Heart left ventricle (tissue), 16 donors: ENCODE results near the gene CER1. TPM values are rescaled to one million over a fixed set of nuclear protein-coding genes. Genes with fewer than 3 reads are reported as not detected.

Source experiments
- ATAC-seq, 4 donors: fragments of 200-7000 bp; cut with Tn5 transposase; one replicate each; pipeline ENCODE4 v1.9.1; 2020 to 2022; ENCODE audit warnings: moderate library complexity in 4 of 4, mild to moderate bottlenecking in 3 of 4, moderate number of reproducible peaks in 1 of 4
- DNase-seq, 5 donors: peaks; one replicate each; pipeline ENCODE4 v3.0.0-alpha.2; 2020
- H3K27ac ChIP-seq, 12 donors: fragments of 200-600 bp; sonication (generic) in 4 of 12; one replicate each; pipeline versions ENCODE4 v1.5.0 to v1.8.0; 2016 to 2022; ENCODE audit warnings: mild to moderate bottlenecking in 2 of 12
- H3K27me3 ChIP-seq, 9 donors: fragments of 200-600 bp; sonication (generic) in 2 of 9; one replicate each; pipeline versions ENCODE4 v1.5.1 to v1.8.0; 2016 to 2022; ENCODE audit warnings: mild to moderate bottlenecking in 3 of 9
- H3K36me3 ChIP-seq, 9 donors: fragments of 200-600 bp; sonication (generic) in 2 of 9; one replicate each; pipeline versions ENCODE4 v1.5.0 to v1.8.0; 2018 to 2022; ENCODE audit warnings: mild to moderate bottlenecking in 2 of 9
- H3K4me1 ChIP-seq, 12 donors: fragments of 200-600 bp; sonication (generic) in 4 of 12; one replicate each; pipeline versions ENCODE4 v1.5.0 to v1.8.0; 2016 to 2022; ENCODE audit warnings: mild to moderate bottlenecking in 3 of 12
- H3K4me3 ChIP-seq, 12 donors: fragments of 200-600 bp; sonication (generic) in 4 of 12; one replicate each; pipeline versions ENCODE4 v1.5.0 to v1.8.0; 2017 to 2022; ENCODE audit warnings: mild to moderate bottlenecking in 9 of 12, moderate library complexity in 4 of 12
- H3K9me3 ChIP-seq, 12 donors: fragments of 200-600 bp; sonication (generic) in 4 of 12; one replicate each; pipeline versions ENCODE4 v1.5.0 to v1.8.0; 2016 to 2022; ENCODE audit warnings: mild to moderate bottlenecking in 1 of 12
- POLR2A ChIP-seq, 2 donors: fragments of 450-650 bp; IDR thresholded peaks; one replicate each; pipeline ENCODE4 v1.6.1; 2017; ENCODE audit warnings: antibody characterized with exemption in 2 of 2, mild to moderate bottlenecking in 2 of 2, moderate library complexity in 2 of 2
- WGBS, 4 donors: extraction: QIAGEN DNeasy Blood & Tissue Kit in 2 of 4; methylation state at CpG; one replicate each; pipeline versions ENCODE4 v1.1.5 to v1.1.7; 2013 to 2018; 5-methylcytosine and 5-hydroxymethylcytosine counted together
- intact Hi-C, 10 donors: fragments of 100-400 bp; cut with DNase I; formaldehyde crosslinking; loops; one replicate each; pipeline versions ENCODE4 v1.11.1 to v1.14.2; 2022
- polyA plus RNA-seq, 2 donors: library from polyadenylated mRNA; stranded (reverse); fragments of 200-250 nt; gene quantifications; one replicate each; pipeline ENCODE4 v1.2.3, GENCODE V29; 2013
- total RNA-seq, 9 donors: library from RNA; depleted of rRNA in 2 of 9; stranded (reverse); fragments of >200 nt in 2 of 9; fragmentation: NEBNext Ultra II Directional in 3 of 9; extraction: Animal tissue kit (Norgen Biotek cat#: 25700) in 3 of 9; gene quantifications; one replicate each; pipeline versions ENCODE4 v1.1.0 to v1.2.4, GENCODE V29; 2016 to 2023
- TF ChIP-seq, protein P1 (sequence below), 12 donors: fragments of 200-600 bp; sonication (generic) in 4 of 12; IDR thresholded peaks; one replicate each; pipeline versions ENCODE4 v1.5.0 to v1.8.0; 2018 to 2022; ENCODE audit warnings: antibody characterized with exemption in 12 of 12, mild to moderate bottlenecking in 5 of 12
- donor health status: ischemic (EF 13 %, LVEDD 7.1; RV severe dilation, severe dysfunction).
- donor health status: healthy with polysubstance abuse.
- donor health status: DM: no; HTN: yes; CAD: no.
- donor health status: DM: no; HTN: no; CAD: no.
- donor health status: ischemic (EF 25% LVEDD 6.9; RV normal size, moderate dysfunction).
- donor health status: ischemic (EF 25% LVEDD 5.7; RV mildly dilated, moderate dysfunction).
- donor health status: healthy.
- donor health status: DM: yes; HTN: yes; CAD: no.
- donor health status: ischemic (EF 35%, LVEDD 5.7; RV mildly dilated, moderate dysfunction).
- donor health status: nonischemic (EF 11% LVEDD 7.7; RV severe dilation, severe dysfunction).
- donor health status: DM: yes; HTN: yes; CAD: no.
- donor health status: PGD.
- donor health status: ischemic (EF 29% LVEDD 5.4; RV normal size, mild dysfunction).
- donor health status: nonischemic (EF 23%, LVEDD 6.1; RV moderate dilation, normal function).

Gene CER1
- total and polyA plus RNA-seq, 11 donors, result not detected

DNA sequence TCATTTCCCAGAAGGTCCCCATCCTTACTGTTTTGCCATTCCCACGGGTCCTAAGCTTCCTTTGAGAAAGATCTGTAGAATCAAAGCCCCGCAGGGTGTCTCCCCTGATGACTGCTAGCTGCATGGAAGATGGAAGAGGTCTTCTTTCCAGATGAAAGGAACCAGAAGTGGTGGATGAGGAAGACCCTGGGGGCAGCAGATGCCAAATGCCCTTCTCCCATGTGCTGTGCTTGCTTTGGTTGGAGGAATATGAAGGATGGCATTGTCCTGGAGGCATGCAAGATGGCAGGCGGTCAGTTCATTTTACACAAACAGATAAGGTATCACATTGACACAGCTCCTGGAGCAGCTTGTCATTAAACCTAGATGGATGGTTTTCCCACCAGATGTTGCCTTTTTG, 25.8 kb upstream of the CER1 start:
- no peak overlapping the region for H3K27ac ChIP-seq
- peaks cover 0 to 7% (median 0%) of the 10 kb centered on the region in 12 donors for H3K4me1 ChIP-seq
- peaks cover 0 to 34% (median 0%) of the 10 kb centered on the region in 9 donors for H3K36me3 ChIP-seq
- H3K9me3 ChIP-seq, result no peaks in the 10 kb centered on the region
- intact Hi-C loops, result no loop called here
- TF ChIP-seq, protein P1, sequence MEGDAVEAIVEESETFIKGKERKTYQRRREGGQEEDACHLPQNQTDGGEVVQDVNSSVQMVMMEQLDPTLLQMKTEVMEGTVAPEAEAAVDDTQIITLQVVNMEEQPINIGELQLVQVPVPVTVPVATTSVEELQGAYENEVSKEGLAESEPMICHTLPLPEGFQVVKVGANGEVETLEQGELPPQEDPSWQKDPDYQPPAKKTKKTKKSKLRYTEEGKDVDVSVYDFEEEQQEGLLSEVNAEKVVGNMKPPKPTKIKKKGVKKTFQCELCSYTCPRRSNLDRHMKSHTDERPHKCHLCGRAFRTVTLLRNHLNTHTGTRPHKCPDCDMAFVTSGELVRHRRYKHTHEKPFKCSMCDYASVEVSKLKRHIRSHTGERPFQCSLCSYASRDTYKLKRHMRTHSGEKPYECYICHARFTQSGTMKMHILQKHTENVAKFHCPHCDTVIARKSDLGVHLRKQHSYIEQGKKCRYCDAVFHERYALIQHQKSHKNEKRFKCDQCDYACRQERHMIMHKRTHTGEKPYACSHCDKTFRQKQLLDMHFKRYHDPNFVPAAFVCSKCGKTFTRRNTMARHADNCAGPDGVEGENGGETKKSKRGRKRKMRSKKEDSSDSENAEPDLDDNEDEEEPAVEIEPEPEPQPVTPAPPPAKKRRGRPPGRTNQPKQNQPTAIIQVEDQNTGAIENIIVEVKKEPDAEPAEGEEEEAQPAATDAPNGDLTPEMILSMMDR (IDR thresholded peaks at IDR 0.05), result no peak
- TF ChIP-seq POLR2A (IDR thresholded peaks at IDR 0.05), result no peak
- no peaks in the 10 kb centered on the region for H3K27me3 ChIP-seq
- H3K4me3 ChIP-seq, result no peak overlapping the region
- DNase-seq, result no peak
- WGBS, 4 donors, result 85 to 95% (median 90%) methylated on average over 3 of the region's 3 CpGs
- no peak for ATAC-seq

DNA sequence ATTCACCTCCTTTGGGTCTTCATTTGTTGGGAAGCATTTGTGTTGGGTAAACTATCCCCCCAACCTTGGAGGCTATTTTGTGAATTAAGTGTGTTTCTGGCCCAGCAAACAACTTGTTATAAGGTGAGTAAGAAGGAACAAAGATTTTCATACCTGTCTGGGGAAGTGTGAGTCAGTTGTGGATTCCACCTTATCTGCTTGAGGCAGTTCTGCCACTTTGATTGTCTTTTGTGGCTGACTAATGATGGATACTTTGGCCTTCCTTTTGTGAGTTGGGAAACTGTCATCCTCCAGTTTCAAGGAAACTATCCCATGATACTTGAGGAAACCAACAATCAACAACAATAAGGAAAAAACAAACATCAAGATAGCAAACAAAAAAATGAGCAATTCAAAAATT, 24.6 kb upstream of the CER1 start:
- H3K4me1 ChIP-seq, result peaks cover 0 to 7% (median 0%) of the 10 kb centered on the region in 12 donors
- no peak for DNase-seq
- H3K27ac ChIP-seq, result no peak overlapping the region
- H3K4me3 ChIP-seq, result no peak overlapping the region
- intact Hi-C loops, result no loop called here
- peaks cover 0 to 46% (median 0%) of the 10 kb centered on the region in 9 donors for H3K36me3 ChIP-seq
- TF ChIP-seq POLR2A (IDR thresholded peaks at IDR 0.05), result no peak
- TF ChIP-seq, protein P1 (IDR thresholded peaks at IDR 0.05), result no peak
- H3K27me3 ChIP-seq, result no peaks in the 10 kb centered on the region
- ATAC-seq, result no peak
- no peaks in the 10 kb centered on the region for H3K9me3 ChIP-seq

DNA sequence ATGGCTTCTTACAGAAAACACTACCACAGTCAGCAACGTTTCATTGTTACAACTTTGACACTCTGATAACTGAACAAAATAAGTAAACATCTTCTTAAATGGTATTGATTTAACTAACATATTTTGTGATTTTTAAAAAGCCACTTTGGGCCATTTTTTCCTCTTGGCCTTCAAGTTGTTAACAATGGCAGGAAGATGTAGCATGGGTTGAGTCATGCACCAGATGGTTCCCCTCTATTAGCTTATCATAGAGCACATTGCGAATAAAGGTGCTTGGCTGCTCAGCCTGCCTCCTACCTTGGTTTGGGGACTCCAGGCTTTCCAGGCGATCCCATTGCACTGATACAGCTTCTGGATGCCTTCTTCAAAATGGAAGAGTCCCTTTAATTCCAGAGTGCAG, 24.1 kb upstream of the CER1 start:
- no peaks in the 10 kb centered on the region for H3K27me3 ChIP-seq
- peaks cover 0 to 47% (median 0%) of the 10 kb centered on the region in 9 donors for H3K36me3 ChIP-seq
- WGBS, 4 donors, result 72 to 84% (median 83%) methylated on average over 3 of the region's 3 CpGs
- TF ChIP-seq, protein P1 (IDR thresholded peaks at IDR 0.05), result no peak
- TF ChIP-seq POLR2A (IDR thresholded peaks at IDR 0.05), result no peak
- intact Hi-C loops, result no loop called here
- peaks cover 0 to 7% (median 0%) of the 10 kb centered on the region in 12 donors for H3K4me1 ChIP-seq
- DNase-seq (no peak), ATAC-seq (no peak)
- H3K27ac ChIP-seq, result no peak overlapping the region
- no peak overlapping the region for H3K4me3 ChIP-seq
- no peaks in the 10 kb centered on the region for H3K9me3 ChIP-seq

GRCh38 chr9:14744768-14745167, 22.2 kb upstream of the CER1 start:
- Histone ChIP-seq H3K36me3 (peaks cover 0 to 47% (median 0%) of the 10 kb centered on the region in 9 donors), H3K27ac (no peak overlapping the region), H3K27me3 (no peaks in the 10 kb centered on the region), H3K9me3 (no peaks in the 10 kb centered on the region), H3K4me3 (no peak overlapping the region), H3K4me1 (peaks cover 0 to 3% (median 0%) of the 10 kb centered on the region in 12 donors)
- TF ChIP-seq POLR2A (IDR thresholded peaks at IDR 0.05), result no peak
- TF ChIP-seq, protein P1 (IDR thresholded peaks at IDR 0.05), result no peak
- WGBS, 4 donors, result 93 to 100% (median 99%) methylated on average over 1 of the region's 1 CpG
- no peak for ATAC-seq
- intact Hi-C loops, result no loop called here
- DNase-seq, result no peak
